PC-3 (cell line): ENCODE measurements around the gene PLEKHM3. TPM values are rescaled to one million over a fixed set of nuclear protein-coding genes. Genes with fewer than 3 reads are reported as not detected.

Experiments
- ATAC-seq: fragments of 200-7000 bp; cut with Tn5 transposase; 2 replicates; pipeline ENCODE4 v1.9.1; 2020; ENCODE audit warnings: mild to moderate bottlenecking, moderate library complexity
- BruUV-seq: library from RNA; stranded (reverse); fragments of 400-500 nt; replicated peaks from 2 replicates; lab custom pipeline; 2021; lab: Mats Ljungman, UMichigan
- CTCF ChIA-PET: fragments of 300-600 bp; sonication (Branson Sonifier 250); formaldehyde crosslinking; loops from one replicate; lab custom pipeline; 2022; ENCODE audit warnings: antibody characterized with exemption; lab: Charles Lee
- POLR2A ChIA-PET: fragments of 300-600 bp; sonication (Branson Sonifier 250); formaldehyde crosslinking; loops from one replicate; lab custom pipeline; 2022; ENCODE audit warnings: antibody characterized with exemption; ENCODE audit not compliant: unreplicated experiment; lab: Charles Lee
- DNase-seq: peaks from one replicate; pipeline ENCODE4 v3.0.0-alpha.2; 2015
- H2AFZ ChIP-seq: fragments of 300-600 bp; sonication (generic); 2 replicates; pipeline ENCODE4 v1.6.0; 2016; ENCODE audit warnings: antibody characterized with exemption, low read length
- H3F3A ChIP-seq: fragments of 300-600 bp; sonication (generic); one replicate; pipeline ENCODE4 v1.6.0; 2017; ENCODE audit warnings: antibody characterized with exemption, low read length, control low read depth, mild to moderate bottlenecking; ENCODE audit not compliant: unreplicated experiment
- H3K27ac ChIP-seq: fragments of 300-600 bp; sonication (generic); 2 replicates; pipeline ENCODE4 v1.5.1; 2016; ENCODE audit warnings: mild to moderate bottlenecking, low read length
- H3K27me3 ChIP-seq: fragments of 300-600 bp; sonication (generic); 2 replicates; pipeline ENCODE4 v1.6.1; 2016; ENCODE audit warnings: low read length, mixed read lengths
- H3K36me3 ChIP-seq: fragments of 300-600 bp; sonication (generic); 2 replicates; pipeline ENCODE4 v1.6.1; 2016; ENCODE audit warnings: low read depth, mixed run types, low read length, mixed read lengths
- H3K4me1 ChIP-seq: fragments of 300-600 bp; sonication (generic); 2 replicates; pipeline ENCODE4 v1.5.1; 2016; ENCODE audit warnings: low read length; ENCODE audit not compliant: insufficient read depth
- H3K4me2 ChIP-seq: fragments of 300-600 bp; sonication (generic); 2 replicates; pipeline ENCODE4 v1.6.0; 2016; ENCODE audit warnings: low read length
- H3K4me3 ChIP-seq: fragments of 300-600 bp; sonication (generic); 2 replicates; pipeline ENCODE4 v1.5.1; 2016; ENCODE audit warnings: mild to moderate bottlenecking, low read length, mixed read lengths
- H3K79me2 ChIP-seq: fragments of 300-600 bp; sonication (generic); 2 replicates; pipeline ENCODE4 v1.6.1; 2017; ENCODE audit warnings: low read length, mixed read lengths
- H3K9ac ChIP-seq: fragments of 300-600 bp; sonication (generic); 2 replicates; pipeline ENCODE4 v1.6.0; 2016; ENCODE audit warnings: mild to moderate bottlenecking, low read length
- H3K9me2 ChIP-seq: fragments of 300-600 bp; sonication (generic); replicated peaks from 2 replicates; pipeline ENCODE4 v1.6.1; 2016; ENCODE audit warnings: mixed run types, low read length, mixed read lengths
- H3K9me3 ChIP-seq: fragments of 300-600 bp; sonication (generic); 2 replicates; pipeline ENCODE4 v1.6.1; 2016; ENCODE audit warnings: low read length, mixed read lengths
- H4K20me1 ChIP-seq: fragments of 300-600 bp; sonication (generic); 2 replicates; pipeline ENCODE4 v1.6.1; 2016; ENCODE audit warnings: low read length, mixed read lengths
- EZH2 ChIP-seq: fragments of 300-600 bp; sonication (generic); IDR thresholded peaks from one replicate; pipeline ENCODE4 v1.6.1; 2017; ENCODE audit warnings: antibody characterized with exemption, mild to moderate bottlenecking, low read length; ENCODE audit not compliant: unreplicated experiment
- EZH2phosphoT487 ChIP-seq: fragments of 300-600 bp; sonication (generic); IDR thresholded peaks from 2 replicates; pipeline ENCODE4 v1.6.1; 2018; ENCODE audit warnings: mild to moderate bottlenecking, antibody characterized with exemption, low read length, borderline replicate concordance
- intact Hi-C: fragments of 100-400 bp; cut with micrococcal nuclease; formaldehyde crosslinking; loops from 2 replicates; pipeline ENCODE4 v1.9.0; 2023
- total RNA-seq: library from RNA; depleted of rRNA; stranded (reverse); fragments of >200 nt; gene quantifications from 2 replicates; pipeline ENCODE4 v1.2.3, GENCODE V29; 2014
- TF ChIP-seq, protein P1 (sequence below): fragments of 300-600 bp; sonication (generic); conservative IDR thresholded peaks from 2 replicates; pipeline ENCODE4 v1.5.1; 2017; ENCODE audit warnings: antibody characterized with exemption, low read depth, mild to moderate bottlenecking, low read length

PLEKHM3 gene
- total RNA-seq, 1 experiment from 2014 or later: 5.9 TPM

- no peaks in the 10 kb centered on the region for H3K9me3 ChIP-seq
- peaks cover 8% of the 10 kb centered on the region; the same call in 1 of the 2 replicates for H3K4me1 ChIP-seq
- H3K27ac ChIP-seq: no peak overlapping the region
- no peaks in the 10 kb centered on the region for H3F3A ChIP-seq
- no peaks in the 10 kb centered on the region for H3K36me3 ChIP-seq
- intact Hi-C loops: no loop called here
- no peak overlapping the region for H3K9ac ChIP-seq
- TF ChIP-seq, protein P1, sequence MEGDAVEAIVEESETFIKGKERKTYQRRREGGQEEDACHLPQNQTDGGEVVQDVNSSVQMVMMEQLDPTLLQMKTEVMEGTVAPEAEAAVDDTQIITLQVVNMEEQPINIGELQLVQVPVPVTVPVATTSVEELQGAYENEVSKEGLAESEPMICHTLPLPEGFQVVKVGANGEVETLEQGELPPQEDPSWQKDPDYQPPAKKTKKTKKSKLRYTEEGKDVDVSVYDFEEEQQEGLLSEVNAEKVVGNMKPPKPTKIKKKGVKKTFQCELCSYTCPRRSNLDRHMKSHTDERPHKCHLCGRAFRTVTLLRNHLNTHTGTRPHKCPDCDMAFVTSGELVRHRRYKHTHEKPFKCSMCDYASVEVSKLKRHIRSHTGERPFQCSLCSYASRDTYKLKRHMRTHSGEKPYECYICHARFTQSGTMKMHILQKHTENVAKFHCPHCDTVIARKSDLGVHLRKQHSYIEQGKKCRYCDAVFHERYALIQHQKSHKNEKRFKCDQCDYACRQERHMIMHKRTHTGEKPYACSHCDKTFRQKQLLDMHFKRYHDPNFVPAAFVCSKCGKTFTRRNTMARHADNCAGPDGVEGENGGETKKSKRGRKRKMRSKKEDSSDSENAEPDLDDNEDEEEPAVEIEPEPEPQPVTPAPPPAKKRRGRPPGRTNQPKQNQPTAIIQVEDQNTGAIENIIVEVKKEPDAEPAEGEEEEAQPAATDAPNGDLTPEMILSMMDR: no peak
- TF ChIP-seq EZH2 (no peak), EZH2phosphoT487 (no peak)
- DNase-seq (no peak), ATAC-seq (no peak)
- no peaks in the 10 kb centered on the region for H3K9me2 ChIP-seq
- H2AFZ ChIP-seq: no peak overlapping the region
- H3K79me2 ChIP-seq: no peaks in the 10 kb centered on the region
- no TSS peak for BruUV-seq
- no peak overlapping the region for H3K4me3 ChIP-seq
- CTCF ChIA-PET: no interaction called here
- no peak overlapping the region for H3K4me2 ChIP-seq
- no peaks in the 10 kb centered on the region for H3K27me3 ChIP-seq
- no peaks in the 10 kb centered on the region for H4K20me1 ChIP-seq
- POLR2A ChIA-PET: no interaction called here
These were observed 40.1 kb upstream of the PLEKHM3 start for GRCh38 chr2:208065476-208065875.

DNA sequence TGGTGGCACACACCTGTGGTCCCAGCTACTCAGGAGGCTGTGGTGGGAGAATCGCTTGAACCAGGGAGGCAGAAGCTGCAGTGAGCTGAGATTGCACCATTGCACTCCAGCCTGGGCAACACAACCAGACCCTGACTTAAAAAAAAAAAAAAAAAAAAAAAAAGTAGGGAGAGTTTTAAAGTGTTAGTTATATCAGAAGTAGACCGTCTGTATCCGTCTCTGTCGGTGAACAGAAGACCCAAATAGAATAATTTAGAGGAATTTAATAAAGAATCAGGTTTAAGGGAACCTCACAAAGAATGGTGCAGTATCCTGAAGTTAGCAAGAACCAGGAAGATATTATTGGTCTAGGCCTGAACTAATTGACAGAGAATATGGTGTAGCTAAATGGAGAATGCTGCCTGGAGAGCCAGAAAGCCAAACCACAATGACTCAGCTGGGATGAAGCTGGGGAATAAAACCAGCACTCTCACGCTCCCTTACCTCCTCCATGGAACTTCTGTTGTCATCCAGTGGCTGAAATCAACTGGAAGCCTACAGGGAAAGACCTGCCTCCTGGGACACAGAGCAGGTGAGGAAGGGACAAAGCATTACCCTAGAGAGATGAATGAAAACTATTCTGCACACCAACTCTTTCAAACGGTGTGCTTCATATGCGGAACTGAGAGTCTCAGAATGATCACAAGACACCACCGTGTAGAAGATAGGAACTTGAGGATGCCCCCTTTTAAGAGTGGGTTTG, 39.1 kb upstream of the PLEKHM3 start:
- no peak overlapping the region for H3K9ac ChIP-seq
- TF ChIP-seq, protein P1: no peak
- TF ChIP-seq EZH2phosphoT487: no peak
- no peak for TF ChIP-seq EZH2
- H3K9me2 ChIP-seq: no peaks in the 10 kb centered on the region
- peak overlapping the region; percentile 60 for H3K27ac ChIP-seq
- peak; percentile 93 for ATAC-seq
- peak overlapping the region; percentile 56; the same call in 1 of the 2 replicates for H2AFZ ChIP-seq
- no peaks in the 10 kb centered on the region for H3F3A ChIP-seq
- H3K36me3 ChIP-seq: no peaks in the 10 kb centered on the region
- intact Hi-C loops: loop anchor here (5.0 kb wide), 1 partner anchor 92 kb away; no protein-coding TSS in a partner anchor
- no peaks in the 10 kb centered on the region for H4K20me1 ChIP-seq
- H3K4me3 ChIP-seq: no peak overlapping the region
- POLR2A ChIA-PET: interaction anchor here (0.6 kb wide), 1 partner anchor 1149 kb away, joined by 3 read pairs; no protein-coding TSS in a partner anchor
- DNase-seq: peak; percentile 86
- H3K4me1 ChIP-seq: peaks cover 8% of the 10 kb centered on the region; the same call in 1 of the 2 replicates
- 0 out of 2 replicates have a peak overlapping the region, but pooled peaks have one; percentile 16 for H3K4me2 ChIP-seq
- no peaks in the 10 kb centered on the region for H3K79me2 ChIP-seq
- CTCF ChIA-PET: interaction anchor here (0.5 to 0.7 kb wide), 3 partner anchors 8 to 338 kb away, joined by 3 to 10 read pairs (median 4); no protein-coding TSS in a partner anchor
- no peaks in the 10 kb centered on the region for H3K27me3 ChIP-seq
- no peaks in the 10 kb centered on the region for H3K9me3 ChIP-seq
- no TSS peak for BruUV-seq

DNA sequence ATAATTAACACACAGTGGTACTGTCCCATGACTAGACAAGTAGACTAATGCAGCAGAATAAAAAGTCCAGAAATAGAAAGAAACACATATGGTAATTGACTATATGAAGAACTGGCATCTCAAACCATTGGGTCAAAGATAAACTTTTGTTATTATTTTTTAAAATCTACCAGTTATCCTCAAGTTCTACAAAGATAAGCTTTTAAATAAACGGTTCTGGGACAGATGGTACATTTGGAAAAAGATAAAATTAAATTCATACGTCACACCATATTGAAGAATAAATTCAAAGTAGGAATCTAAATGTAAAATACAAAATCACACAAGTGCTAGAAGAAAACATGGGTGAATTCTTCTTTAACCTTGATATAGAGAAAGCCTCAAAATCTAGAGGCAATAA, 37.6 kb upstream of the PLEKHM3 start:
- DNase-seq: no peak
- Histone ChIP-seq H3K4me3 (no peak overlapping the region), H3K9ac (no peak overlapping the region), H3K4me1 (peaks cover 8% of the 10 kb centered on the region; the same call in 1 of the 2 replicates), H3K79me2 (no peaks in the 10 kb centered on the region), H3F3A (no peaks in the 10 kb centered on the region), H2AFZ (no peak overlapping the region), H3K27me3 (no peaks in the 10 kb centered on the region), H3K9me2 (no peaks in the 10 kb centered on the region), H4K20me1 (no peaks in the 10 kb centered on the region), H3K27ac (no peak overlapping the region), H3K9me3 (no peaks in the 10 kb centered on the region), H3K36me3 (no peaks in the 10 kb centered on the region), H3K4me2 (no peak overlapping the region)
- no peak for ATAC-seq
- intact Hi-C loops: loop anchor here (5.0 kb wide), 1 partner anchor 91 kb away; no protein-coding TSS in a partner anchor
- ChIA-PET CTCF (interaction anchor here (0.6 kb wide), 1 partner anchor 22 kb away, joined by 3 read pairs; no protein-coding TSS in a partner anchor), POLR2A (no interaction called here)
- no TSS peak for BruUV-seq
- TF ChIP-seq EZH2 (no peak), EZH2phosphoT487 (no peak)
- TF ChIP-seq, protein P1: no peak
